ENCODE measurements around the gene PRDM16. TPM values are rescaled to one million over a fixed set of nuclear protein-coding genes. Genes with fewer than 3 reads are reported as not detected.
A peak's percentile ranks its signal among the peaks of the same experiment; 100 is the strongest.

Gene PRDM16
- total RNA-seq, 1 experiment from 2014 or later, result 22.3 TPM

- ChIA-PET POLR2A (no interaction called here), CTCF (no interaction called here)
- in situ Hi-C loops (cut with HindIII; ENCODE audit: low pct_unique_long_range_greater_than_20kb, low sequenced_read_pairs) (no loop called here), intact Hi-C loops (cut with micrococcal nuclease; ENCODE audit: unreplicated experiment) (no loop called here)
- no peaks in the 10 kb centered on the region for H3K36me3 ChIP-seq (ENCODE audit: control insufficient read depth, insufficient read depth, low read length)
- H3K4me3 ChIP-seq (ENCODE audit: low read depth in 2 of 2, low read length in 2 of 2), result no peak overlapping the region
- no peak for TF ChIP-seq SIN3A (IDR thresholded peaks at IDR 0.05; ENCODE audit: borderline replicate concordance, insufficient read depth, low read depth, low read length)
- no peak for TF ChIP-seq TCF7L2 (IDR thresholded peaks at IDR 0.05; ENCODE audit: low read depth, low read length)
- no peak for TF ChIP-seq CTCF (IDR thresholded peaks at IDR 0.05)
- TF ChIP-seq REST (IDR thresholded peaks at IDR 0.05; ENCODE audit: insufficient read depth in 1 of 2, low read depth in 2 of 2, low read length in 1 of 2), result no peak
- TF ChIP-seq POLR2AphosphoS5 (IDR thresholded peaks at IDR 0.05; ENCODE audit: low read depth, low read length), result no peak
- peak; percentile 58 for ATAC-seq
- DNase-seq (ENCODE audit: low read depth, low spot score), result no peak
- H3K27me3 ChIP-seq (ENCODE audit: control insufficient read depth, insufficient read depth, low read length), result no peaks in the 10 kb centered on the region
- BruUV-seq (replicated peaks), result no TSS peak
- no peaks in the 10 kb centered on the region; the same call in 1 of the 2 replicates for H3K4me1 ChIP-seq (ENCODE audit: control insufficient read depth, insufficient read depth, low read length)
- H3K27ac ChIP-seq (ENCODE audit: low read length), result no peak overlapping the region
- H3K9me3 ChIP-seq (ENCODE audit: control insufficient read depth, insufficient read depth, low read depth, low read length), result no peaks in the 10 kb centered on the region
Measured at GRCh38 chr1:3378411-3379208, 309.6 kb downstream of the PRDM16 start.

GRCh38 chr1:3379934-3380333 lies 310.9 kb downstream of the PRDM16 start:
- CTCF ChIA-PET, result no interaction called here
- Histone ChIP-seq H3K27me3 (ENCODE audit: control insufficient read depth, insufficient read depth, low read length) (no peaks in the 10 kb centered on the region), H3K9me3 (ENCODE audit: control insufficient read depth, insufficient read depth, low read depth, low read length) (no peaks in the 10 kb centered on the region), H3K4me1 (ENCODE audit: control insufficient read depth, insufficient read depth, low read length) (no peaks in the 10 kb centered on the region; the same call in 1 of the 2 replicates), H3K27ac (ENCODE audit: low read length) (no peak overlapping the region), H3K4me3 (ENCODE audit: low read depth in 2 of 2, low read length in 2 of 2) (no peak overlapping the region), H3K36me3 (ENCODE audit: control insufficient read depth, insufficient read depth, low read length) (no peaks in the 10 kb centered on the region)
- BruUV-seq (replicated peaks), result no TSS peak
- in situ Hi-C loops (cut with HindIII; ENCODE audit: low pct_unique_long_range_greater_than_20kb, low sequenced_read_pairs) (no loop called here), intact Hi-C loops (cut with micrococcal nuclease; ENCODE audit: unreplicated experiment) (no loop called here)
- DNase-seq (ENCODE audit: low read depth, low spot score) (no peak), ATAC-seq (no peak)
- POLR2A ChIA-PET, result no interaction called here
- TF ChIP-seq CTCF (IDR thresholded peaks at IDR 0.05) (no peak), TCF7L2 (IDR thresholded peaks at IDR 0.05; ENCODE audit: low read depth, low read length) (no peak), SIN3A (IDR thresholded peaks at IDR 0.05; ENCODE audit: borderline replicate concordance, insufficient read depth, low read depth, low read length) (no peak), REST (IDR thresholded peaks at IDR 0.05; ENCODE audit: insufficient read depth in 1 of 2, low read depth in 2 of 2, low read length in 1 of 2) (no peak), POLR2AphosphoS5 (IDR thresholded peaks at IDR 0.05; ENCODE audit: low read depth, low read length) (no peak)
